Stimulated activated CD4-positive, alpha-beta T cell treated with anti-CD3 and anti-CD28 coated beads, TNF-alpha, amount 100 ng/mL, for 4 hours (primary cell): ENCODE data around the gene LMTK3.
"Not testable (repeated sequence)": the region's sequence is repeated elsewhere in the genome, so short reads cannot be mapped to it uniquely, and the experiment has no call there.

Experiments used
- DNase-seq, 3 experiments: peaks; one replicate each; pipeline ENCODE4 v3.0.0-alpha.2; 2020; ENCODE audit warnings: low read depth in 3 of 3

The LMTK3 gene

DNA sequence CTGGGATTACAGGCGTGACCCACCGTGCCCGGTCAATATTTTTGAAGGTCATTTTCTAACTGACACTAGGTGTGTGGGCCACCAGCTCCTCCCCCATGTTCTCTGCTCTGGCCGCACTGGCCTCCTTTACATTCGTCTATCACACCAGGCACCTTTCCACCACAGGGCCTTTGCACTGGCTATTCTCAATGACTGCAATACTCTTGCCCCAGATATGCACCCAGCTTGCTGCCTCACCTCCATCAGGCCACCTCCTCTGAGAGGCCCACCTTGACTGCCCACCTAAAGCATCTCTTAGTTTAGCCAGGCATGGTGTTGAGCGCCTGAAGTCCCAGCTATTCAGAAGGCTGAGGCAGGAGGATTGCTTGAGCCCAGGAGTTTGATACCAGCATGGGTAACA is 30.2 kb upstream of the LMTK3 start:
- no peak for DNase-seq

DNA sequence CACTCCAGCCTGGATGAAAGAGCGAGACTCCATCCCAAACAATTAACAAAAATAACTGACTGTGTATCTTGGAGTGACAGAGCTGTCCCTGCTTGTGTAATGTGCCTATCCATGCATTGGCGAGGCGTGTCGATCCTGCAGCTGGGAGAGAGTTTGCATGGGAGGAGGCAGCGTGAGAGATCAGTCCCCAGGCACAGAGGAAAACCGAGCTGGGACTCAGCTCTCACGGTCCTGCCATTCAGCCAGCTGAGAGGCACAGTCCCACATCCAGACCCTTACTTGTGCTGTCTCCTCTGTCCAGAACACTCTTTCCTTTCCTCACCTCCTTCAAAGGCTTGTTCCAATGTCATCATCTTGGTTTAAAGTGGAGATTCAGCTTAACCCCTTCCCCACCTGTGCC is 28.5 kb upstream of the LMTK3 start:
- no peak for DNase-seq

GRCh38 chr19:48539503-48540096 is 28.0 kb upstream of the LMTK3 start:
- no peak for DNase-seq

DNA sequence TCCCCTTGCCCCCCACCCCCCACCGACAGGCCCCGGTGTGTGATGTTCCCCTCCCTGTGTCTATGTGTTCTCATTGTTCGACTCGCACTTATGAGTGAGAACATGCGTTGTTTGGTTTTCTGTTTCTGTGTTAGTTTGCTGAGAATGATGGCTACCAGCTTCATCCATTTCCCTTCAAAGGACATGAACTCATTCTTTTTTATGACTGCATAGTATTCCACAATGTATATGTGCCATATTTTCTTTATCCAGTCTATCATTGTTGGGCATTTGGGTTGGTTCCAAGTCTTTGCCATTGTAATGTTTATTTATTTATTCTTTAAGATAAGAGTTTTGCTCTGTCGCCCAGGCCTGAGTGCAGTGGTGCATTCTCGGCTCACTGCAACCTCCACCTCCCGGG is 26.4 kb upstream of the LMTK3 start:
- DNase-seq: not testable (repeated sequence)

GRCh38 chr19:48537541-48537940 is 25.9 kb upstream of the LMTK3 start:
- DNase-seq: no peak

DNA sequence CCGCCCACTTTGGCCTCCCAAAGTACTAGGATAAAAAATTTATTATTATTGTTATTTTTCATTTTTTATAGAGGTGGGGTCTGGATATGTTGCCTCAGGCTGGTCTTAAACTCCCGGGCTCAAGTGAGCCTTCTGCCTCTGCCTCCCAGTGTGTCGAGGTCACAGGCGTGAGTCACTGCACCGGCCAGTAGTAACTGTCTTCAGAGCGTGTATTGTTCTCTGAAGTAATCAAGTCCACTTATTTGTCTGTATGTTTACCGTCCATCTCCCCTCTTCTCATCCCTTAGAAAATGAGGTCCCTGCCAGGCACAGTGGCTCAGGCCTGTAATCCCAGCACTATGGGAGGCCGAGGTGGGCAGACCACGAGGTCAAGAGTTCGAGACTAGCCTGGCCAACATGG is 22.1 kb upstream of the LMTK3 start:
- DNase-seq: no peak

- DNase-seq: no peak
Measured at GRCh38 chr19:48530770-48531169, 19.1 kb upstream of the LMTK3 start.

- DNase-seq: no peak
Measured at GRCh38 chr19:48530066-48530720, 18.6 kb upstream of the LMTK3 start.

- DNase-seq: no peak
Measured at GRCh38 chr19:48529156-48529555, 17.5 kb upstream of the LMTK3 start.

- DNase-seq: no peak
Measured at GRCh38 chr19:48524732-48525131, 13.1 kb upstream of the LMTK3 start.

DNA sequence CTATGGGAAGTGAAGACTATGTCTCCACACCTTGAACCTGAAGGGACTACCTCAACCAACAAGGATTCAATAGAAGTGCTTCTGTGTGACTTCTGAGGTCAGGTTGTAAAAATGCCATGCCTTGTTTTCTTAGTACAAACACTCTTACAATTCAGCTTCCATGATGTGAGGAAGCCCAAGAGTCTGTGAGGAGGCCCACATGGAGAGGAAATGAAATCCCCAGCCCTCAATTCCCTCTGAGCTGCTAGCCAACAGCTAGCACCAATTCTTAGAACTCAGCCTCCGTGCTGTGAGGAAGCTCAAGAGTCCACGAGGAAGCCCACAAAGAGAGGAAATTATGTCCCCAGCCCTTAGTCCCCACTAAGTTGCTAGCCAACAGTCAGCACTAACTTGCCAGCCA is 12.6 kb upstream of the LMTK3 start:
- DNase-seq: no peak

DNA sequence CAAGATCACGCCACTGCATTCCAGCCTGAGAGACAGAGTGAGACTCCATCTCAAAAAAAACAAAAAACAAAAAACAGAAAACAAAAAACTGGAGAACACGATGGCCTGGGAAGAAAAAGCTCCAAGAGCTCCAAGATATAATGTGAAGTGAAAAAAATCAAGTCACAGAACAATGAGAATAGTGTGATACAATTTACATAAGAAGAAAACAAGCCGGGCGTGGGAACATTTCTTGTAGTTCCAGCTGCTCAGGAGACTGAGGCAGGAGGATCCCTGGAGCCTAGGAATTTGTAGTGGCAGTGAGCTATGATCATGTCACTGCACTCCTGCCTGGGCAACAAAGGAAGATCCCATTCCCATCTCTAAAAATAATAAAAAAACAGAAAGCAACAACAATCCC is 8.5 kb upstream of the LMTK3 start:
- DNase-seq: no peak

DNA sequence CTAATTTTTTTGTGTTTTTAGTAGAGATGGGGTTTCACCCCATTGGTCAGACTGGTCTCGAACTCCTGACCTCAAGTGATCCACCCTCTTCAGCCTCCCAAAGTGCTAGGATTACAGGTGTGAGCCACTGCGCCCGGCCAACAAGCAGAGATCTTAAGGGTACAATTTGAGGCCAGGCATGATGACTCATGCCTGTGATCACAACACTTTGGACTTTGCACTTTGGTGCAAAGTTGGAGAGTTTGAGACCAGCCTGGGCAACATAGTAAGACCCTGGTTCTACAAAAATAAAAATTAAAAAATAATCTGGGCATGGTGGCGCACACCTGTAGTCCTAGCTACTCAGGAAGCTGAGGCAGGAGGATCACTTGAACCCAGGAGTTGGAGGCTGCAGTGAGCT is 7.8 kb upstream of the LMTK3 start:
- DNase-seq: not testable (repeated sequence)

- DNase-seq: no peak
Measured at GRCh38 chr19:48518207-48518606, 6.6 kb upstream of the LMTK3 start.

GRCh38 chr19:48516536-48516935 is 4.9 kb upstream of the LMTK3 start:
- no peak for DNase-seq

DNA sequence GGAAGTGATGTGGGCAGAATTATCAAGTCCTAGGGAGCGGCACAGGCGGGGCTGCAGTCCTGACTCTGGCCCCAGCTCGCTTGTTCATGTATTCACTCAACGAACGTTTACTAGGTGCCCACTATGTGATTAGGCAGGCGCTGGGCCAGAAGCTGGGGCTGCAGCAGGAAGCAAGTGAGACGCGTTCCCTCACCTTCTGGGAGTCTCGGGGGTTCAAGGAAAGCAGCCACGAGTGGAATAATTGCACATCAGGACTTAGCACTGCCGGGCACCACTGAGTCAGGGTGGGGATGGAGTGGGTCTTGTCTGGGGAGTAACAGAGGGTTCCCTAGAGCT is 2.5 kb upstream of the LMTK3 start:
- no peak for DNase-seq

GRCh38 chr19:48513289-48514122 is 1.9 kb upstream of the LMTK3 start:
- peak in 2 of 3 experiments; percentile 50 to 53 for DNase-seq

DNA sequence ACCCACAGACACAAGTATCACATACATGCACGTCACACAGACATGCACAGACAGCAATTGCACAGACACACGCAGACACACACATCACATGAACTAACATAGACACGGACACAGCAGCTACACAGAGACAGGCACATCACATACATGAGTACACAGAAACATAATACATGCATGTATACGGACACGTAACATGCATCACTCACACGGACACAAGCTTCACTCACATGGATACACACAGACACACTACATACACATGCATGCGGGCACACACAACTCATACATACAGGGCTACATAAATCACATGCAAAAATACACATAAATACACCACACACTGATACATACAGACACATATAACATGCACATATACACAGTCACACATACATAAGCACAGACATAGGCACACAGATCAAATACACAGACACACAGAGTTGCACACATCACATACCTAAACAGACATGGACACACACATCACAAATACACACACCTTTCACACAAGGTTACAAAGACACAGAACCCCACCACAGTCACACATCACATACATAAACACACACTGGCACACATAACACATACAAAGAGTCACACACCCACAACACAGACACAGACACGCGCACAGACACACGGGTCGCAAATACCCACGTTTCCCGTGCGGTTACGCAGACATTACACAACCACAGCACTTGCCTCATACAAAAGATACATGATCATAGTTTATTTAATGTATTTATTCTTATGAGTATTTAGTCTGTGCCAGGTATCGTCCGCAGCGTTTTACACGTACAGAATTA is 1.1 kb upstream of the LMTK3 start:
- no peak for DNase-seq

- no peak for DNase-seq
Measured at GRCh38 chr19:48511321-48511731, 309 bp downstream of the LMTK3 start.

- peak; percentile 57 to 65 (median 59) for DNase-seq
Measured at GRCh38 chr19:48510421-48511268, 990 bp downstream of the LMTK3 start.

GRCh38 chr19:48509467-48510194 is 2.0 kb downstream of the LMTK3 start:
- no peak for DNase-seq
